ENCODE results near the gene TEX44. TPM values are rescaled to one million over a fixed set of nuclear protein-coding genes. Genes with fewer than 3 reads are reported as not detected.

TEX44 gene
- total and polyA plus RNA-seq, 9 of the 15 experiments (the other 6 are each of a cell fraction or from before 2014, with no cell fraction given): not detected

DNA sequence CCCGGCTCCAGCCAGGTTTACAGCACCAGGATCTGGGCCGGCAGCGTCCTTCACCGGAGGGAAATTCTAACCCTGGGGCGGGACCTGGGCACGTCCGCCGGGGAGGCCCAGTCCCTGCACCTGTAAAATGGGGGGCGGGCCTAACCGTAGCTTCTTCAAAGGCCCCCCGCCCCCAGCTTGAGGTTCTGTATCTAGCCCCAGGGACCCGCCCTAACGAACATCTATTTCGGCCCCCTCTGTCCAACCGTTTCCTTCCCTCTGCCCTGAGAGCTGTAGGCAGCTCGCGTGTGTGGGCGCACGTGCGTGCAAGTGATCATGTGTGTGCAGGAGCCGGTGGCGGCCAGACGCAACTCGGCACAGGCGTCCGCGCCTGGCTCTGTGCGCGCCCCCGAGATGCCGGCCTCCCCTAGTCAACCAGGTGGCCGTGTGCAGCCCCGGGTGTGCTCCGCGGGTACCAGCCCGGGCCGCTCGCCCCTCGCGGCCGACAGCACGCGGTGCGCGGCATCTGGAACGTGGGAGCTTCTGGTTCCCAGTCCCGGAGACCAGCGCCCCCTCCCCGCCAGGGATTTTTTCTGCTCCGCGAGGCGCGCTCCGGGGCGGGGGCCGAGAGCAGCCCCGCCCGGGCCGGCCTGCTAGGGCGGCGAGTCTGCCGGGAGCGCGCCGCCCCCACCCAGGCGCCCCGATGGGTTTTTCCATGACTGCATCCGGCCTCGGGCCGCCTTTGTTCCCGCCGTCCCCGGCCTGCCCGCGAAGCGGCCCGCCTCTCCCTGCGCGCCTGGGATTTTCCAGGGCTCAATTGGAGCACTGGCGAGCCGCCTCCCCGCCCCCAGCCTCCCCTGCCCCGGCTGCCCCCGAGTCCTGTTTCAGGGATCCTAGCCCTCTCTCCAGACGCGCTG, 21.2 kb downstream of the TEX44 start (continued):
- TF ChIP-seq YBX1 (IDR thresholded peaks at IDR 0.05) (no peak), MNT (conservative IDR thresholded peaks at IDR 0.05) (peak in 1 of 2 experiments; percentile 34; a peak in 1 of 4 replicates), EGR1 (conservative IDR thresholded peaks at IDR 0.05) (peak; percentile 22; the same call in 1 of the 2 replicates), DIDO1 (tag; IDR thresholded peaks at IDR 0.05; ENCODE audit: low read depth) (no peak), MCM5 (IDR thresholded peaks at IDR 0.05; ENCODE audit: low read depth) (no peak), YY1 (IDR thresholded peaks at IDR 0.05; ENCODE audit: borderline replicate concordance in 1 of 3, control insufficient read depth in 1 of 3, extremely low read depth in 1 of 3, insufficient read depth in 3 of 3, insufficient read length in 1 of 3, insufficient replicate concordance in 2 of 3, low read depth in 1 of 3, low read length in 2 of 3) (no peak), RBM22 (IDR thresholded peaks at IDR 0.05; ENCODE audit: low read depth, low read length, poor library complexity, severe bottlenecking) (no peak), MTA3 (IDR thresholded peaks at IDR 0.05; ENCODE audit: borderline replicate concordance) (no peak), ILF3 (IDR thresholded peaks at IDR 0.05; ENCODE audit: borderline replicate concordance) (no peak), CHAMP1 (IDR thresholded peaks at IDR 0.05) (no peak), TEAD1 (CRISPR knock-in tag; IDR thresholded peaks at IDR 0.05) (0 out of 4 replicates have a peak, but pooled peaks of 1 of the 2 experiments have one; percentile 10), XRCC4 (IDR thresholded peaks at IDR 0.05; ENCODE audit: extremely low read depth, insufficient read depth, insufficient read length) (no peak), ZNF696 (CRISPR knock-in tag; conservative IDR thresholded peaks at IDR 0.05) (no peak), GABPB1 (CRISPR knock-in tag; IDR thresholded peaks at IDR 0.05) (0 out of 2 replicates have a peak, but pooled peaks have one; percentile 25), GTF2B (IDR thresholded peaks at IDR 0.05; ENCODE audit: extremely low read depth, insufficient read length) (no peak), MAZ (CRISPR knock-in tag; conservative IDR thresholded peaks at IDR 0.05 in 1 of 2, IDR thresholded peaks at IDR 0.05 in 1 of 2) (peak in 1 of 2 experiments; percentile 60; a peak in 1 of 4 replicates), TCFL5 (CRISPR knock-in tag; conservative IDR thresholded peaks at IDR 0.05) (no peak), NCOA2 (IDR thresholded peaks at IDR 0.05; ENCODE audit: partially characterized antibody in 2 of 2) (no peak), BCL6 (CRISPR knock-in tag; IDR thresholded peaks at IDR 0.05) (no peak)
- TF ChIP-seq, protein P1, sequence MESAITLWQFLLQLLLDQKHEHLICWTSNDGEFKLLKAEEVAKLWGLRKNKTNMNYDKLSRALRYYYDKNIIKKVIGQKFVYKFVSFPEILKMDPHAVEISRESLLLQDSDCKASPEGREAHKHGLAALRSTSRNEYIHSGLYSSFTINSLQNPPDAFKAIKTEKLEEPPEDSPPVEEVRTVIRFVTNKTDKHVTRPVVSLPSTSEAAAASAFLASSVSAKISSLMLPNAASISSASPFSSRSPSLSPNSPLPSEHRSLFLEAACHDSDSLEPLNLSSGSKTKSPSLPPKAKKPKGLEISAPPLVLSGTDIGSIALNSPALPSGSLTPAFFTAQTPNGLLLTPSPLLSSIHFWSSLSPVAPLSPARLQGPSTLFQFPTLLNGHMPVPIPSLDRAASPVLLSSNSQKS (CRISPR knock-in tag; IDR thresholded peaks at IDR 0.05): no peak
